ENCODE measurements around the gene PRKCA.
"Not testable (repeated sequence)": the region's sequence is repeated elsewhere in the genome, so short reads cannot be mapped to it uniquely, and the experiment has no call there.

DNA sequence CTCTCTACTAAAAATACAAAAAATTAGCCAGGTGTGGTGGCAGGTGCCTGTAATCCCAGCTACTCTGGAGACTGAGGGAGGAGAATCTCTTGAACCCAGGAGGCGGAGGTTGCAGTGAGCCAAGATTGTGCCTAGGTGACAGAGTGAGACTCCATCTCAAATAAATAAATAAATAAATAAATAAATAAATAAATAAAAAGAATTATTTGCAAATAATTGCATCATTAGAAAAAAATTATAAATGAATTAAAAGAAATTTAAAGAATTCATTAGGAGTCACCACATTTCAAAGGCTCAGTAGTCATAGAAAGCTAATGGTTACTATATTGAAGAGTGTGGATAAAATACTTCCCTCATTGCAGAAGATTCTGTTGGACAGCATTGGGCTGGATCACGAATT lies 322.2 kb downstream of the PRKCA start:
- TF ChIP-seq, protein P1, sequence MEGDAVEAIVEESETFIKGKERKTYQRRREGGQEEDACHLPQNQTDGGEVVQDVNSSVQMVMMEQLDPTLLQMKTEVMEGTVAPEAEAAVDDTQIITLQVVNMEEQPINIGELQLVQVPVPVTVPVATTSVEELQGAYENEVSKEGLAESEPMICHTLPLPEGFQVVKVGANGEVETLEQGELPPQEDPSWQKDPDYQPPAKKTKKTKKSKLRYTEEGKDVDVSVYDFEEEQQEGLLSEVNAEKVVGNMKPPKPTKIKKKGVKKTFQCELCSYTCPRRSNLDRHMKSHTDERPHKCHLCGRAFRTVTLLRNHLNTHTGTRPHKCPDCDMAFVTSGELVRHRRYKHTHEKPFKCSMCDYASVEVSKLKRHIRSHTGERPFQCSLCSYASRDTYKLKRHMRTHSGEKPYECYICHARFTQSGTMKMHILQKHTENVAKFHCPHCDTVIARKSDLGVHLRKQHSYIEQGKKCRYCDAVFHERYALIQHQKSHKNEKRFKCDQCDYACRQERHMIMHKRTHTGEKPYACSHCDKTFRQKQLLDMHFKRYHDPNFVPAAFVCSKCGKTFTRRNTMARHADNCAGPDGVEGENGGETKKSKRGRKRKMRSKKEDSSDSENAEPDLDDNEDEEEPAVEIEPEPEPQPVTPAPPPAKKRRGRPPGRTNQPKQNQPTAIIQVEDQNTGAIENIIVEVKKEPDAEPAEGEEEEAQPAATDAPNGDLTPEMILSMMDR (IDR thresholded peaks at IDR 0.05) = not testable (repeated sequence)
- not testable (repeated sequence) for TF ChIP-seq EP300, POLR2AphosphoS5 (IDR thresholded peaks at IDR 0.05)
